Gastrocnemius medialis (tissue), 4 donors: ENCODE data around the gene ARPP19. TPM values are rescaled to one million over a fixed set of nuclear protein-coding genes. Genes with fewer than 3 reads are reported as not detected.
"Not testable (repeated sequence)": the region's sequence is repeated elsewhere in the genome, so short reads cannot be mapped to it uniquely, and the experiment has no call there.

Experiments used
- ATAC-seq, 2 donors: fragments of 150-250 bp; one replicate each; pipeline ENCODE4 v1.9.1; 2016
- DNase-seq, 2 donors: peaks; one replicate each; pipeline ENCODE4 v3.0.0-alpha.2; 2019
- H3K27ac ChIP-seq, 4 donors: fragments of 200-600 bp; sonication (generic); 1 replicate in 1 of 4; 2 replicates in 3 of 4; pipeline ENCODE4 v1.5.1; 2016 to 2018; ENCODE audit warnings: mild to moderate bottlenecking in 2 of 4, moderate library complexity in 1 of 4
- H3K27me3 ChIP-seq, 3 donors: fragments of 200-600 bp; sonication (generic) in 2 of 3; 1 replicate in 1 of 3; 2 replicates in 2 of 3; pipeline versions ENCODE4 v1.5.1 to v1.6.0; 2016 to 2019; ENCODE audit warnings: mild to moderate bottlenecking in 1 of 3, moderate library complexity in 1 of 3
- H3K36me3 ChIP-seq, 2 donors: fragments of 200-600 bp; sonication (generic) in 1 of 2; one replicate each; pipeline ENCODE4 v1.5.1; 2017 to 2018
- H3K4me1 ChIP-seq, 2 donors: fragments of 200-600 bp; sonication (generic) in 1 of 2; one replicate each; pipeline ENCODE4 v1.5.1; 2016 to 2017; ENCODE audit warnings: mild to moderate bottlenecking in 2 of 2
- H3K4me3 ChIP-seq, 4 donors: fragments of 200-600 bp; sonication (generic) in 3 of 4; 1 replicate in 1 of 4; 2 replicates in 3 of 4; pipeline ENCODE4 v1.5.1; 2016 to 2019; ENCODE audit warnings: mild to moderate bottlenecking in 2 of 4
- H3K9me3 ChIP-seq, 3 donors: fragments of 200-600 bp; sonication (generic) in 2 of 3; 1 replicate in 1 of 3; 2 replicates in 2 of 3; pipeline ENCODE4 v1.5.1; 2016 to 2019
- CTCF ChIP-seq, 5 experiments: fragments of 450-650 bp in 3 of 5; fragments of 200-600 bp in 2 of 5; sonication (generic) in 2 of 5; IDR thresholded peaks in 4 of 5; conservative IDR thresholded peaks in 1 of 5; 1 replicate in 4 of 5; 2 replicates in 1 of 5; pipeline ENCODE4 v1.5.1; 2016 to 2019; ENCODE audit warnings: antibody characterized with exemption in 5 of 5, mild to moderate bottlenecking in 3 of 5, moderate library complexity in 3 of 5
- POLR2A ChIP-seq, 2 donors: fragments of 450-650 bp; IDR thresholded peaks; one replicate each; pipeline ENCODE4 v1.6.1; 2017; ENCODE audit warnings: antibody characterized with exemption in 2 of 2, mild to moderate bottlenecking in 2 of 2, moderate library complexity in 2 of 2
- in situ Hi-C, 4 donors: fragments of 200-750 bp; cut with MboI; loops; one replicate each; pipeline versions ENCODE4 v1.15.0 to v1.8.0; 2017; ENCODE audit warnings: low sequenced_read_pairs in 4 of 4
- intact Hi-C: fragments of 100-400 bp; cut with DNase I; formaldehyde crosslinking; loops from one replicate; pipeline ENCODE4 v1.15.1; 2023; ENCODE audit warnings: low total_unique reads
- total RNA-seq, 4 donors: library from RNA; depleted of rRNA; stranded (reverse); fragments of >200 nt; gene quantifications; one replicate each; pipeline versions ENCODE4 v1.1.0 to v1.2.3, GENCODE V29; 2016

The ARPP19 gene
- total RNA-seq, 4 donors from 2014 or later, result 153 to 428 (median 207) TPM

- intact Hi-C loops, result no loop called here
These were observed 53.5 kb downstream of the ARPP19 start for GRCh38 chr15:52515343-52515742.

GRCh38 chr15:52514482-52514881 is 54.3 kb downstream of the ARPP19 start:
- Histone ChIP-seq H3K36me3 (no peaks in the 10 kb centered on the region), H3K4me3 (no peak overlapping the region), H3K27me3 (no peaks in the 10 kb centered on the region), H3K27ac (no peak overlapping the region), H3K4me1 (peaks cover 31 to 46% of the 10 kb centered on the region in 2 donors), H3K9me3 (no peaks in the 10 kb centered on the region)
- intact Hi-C loops (no loop called here), in situ Hi-C loops (no loop called here)
- no peak for DNase-seq
- TF ChIP-seq CTCF (IDR thresholded peaks at IDR 0.05 in 4 of 5, conservative IDR thresholded peaks at IDR 0.05 in 1 of 5) (no peak), POLR2A (IDR thresholded peaks at IDR 0.05) (no peak)
- ATAC-seq, result peak in 1 of 2 donors; percentile 62

More at GRCh38 chr15:52515343-52515742, 53.5 kb downstream of the ARPP19 start:
- H3K36me3 ChIP-seq, result no peaks in the 10 kb centered on the region
- peaks cover 31 to 45% of the 10 kb centered on the region in 2 donors for H3K4me1 ChIP-seq
- TF ChIP-seq CTCF (IDR thresholded peaks at IDR 0.05 in 4 of 5, conservative IDR thresholded peaks at IDR 0.05 in 1 of 5), result no peak
- TF ChIP-seq POLR2A (IDR thresholded peaks at IDR 0.05), result no peak
- ATAC-seq (no peak), DNase-seq (no peak)
- no peak overlapping the region for H3K4me3 ChIP-seq
- in situ Hi-C loops, result no loop called here
- H3K27ac ChIP-seq, result no peak overlapping the region
- H3K27me3 ChIP-seq, result no peaks in the 10 kb centered on the region
- no peaks in the 10 kb centered on the region for H3K9me3 ChIP-seq

- ATAC-seq, H3K36me3 ChIP-seq, H3K27ac ChIP-seq, H3K27me3 ChIP-seq, intact Hi-C loops, in situ Hi-C loops, DNase-seq, H3K9me3 ChIP-seq, H3K4me3 ChIP-seq: not testable (repeated sequence)
- peaks cover 38 to 58% of the 10 kb centered on the region in 2 donors for H3K4me1 ChIP-seq
These were observed 56.0 kb downstream of the ARPP19 start for GRCh38 chr15:52512869-52513268.

DNA sequence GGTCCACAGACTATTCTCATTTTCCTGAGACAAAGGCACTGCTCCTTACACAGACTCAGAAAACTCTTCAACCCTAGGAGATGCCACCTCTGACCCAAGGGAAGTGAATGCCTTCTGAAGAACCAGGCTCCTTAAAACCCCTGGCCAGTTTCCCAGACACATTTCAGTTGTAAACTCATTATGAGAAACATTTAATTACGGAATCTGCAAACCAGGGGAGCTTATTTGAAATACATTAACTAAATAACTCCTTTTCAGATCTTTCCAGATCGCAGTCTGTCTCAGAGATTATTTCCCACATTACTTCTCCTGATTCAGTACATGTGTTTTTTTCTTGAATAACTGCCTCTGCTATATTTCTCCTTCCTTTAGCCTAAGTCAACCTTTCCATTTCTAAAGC is 57.7 kb downstream of the ARPP19 start:
- H3K27me3 ChIP-seq, result no peaks in the 10 kb centered on the region
- in situ Hi-C loops, result no loop called here
- peaks cover 42 to 57% of the 10 kb centered on the region in 2 donors for H3K4me1 ChIP-seq
- DNase-seq (no peak), ATAC-seq (no peak)
- TF ChIP-seq CTCF (IDR thresholded peaks at IDR 0.05 in 4 of 5, conservative IDR thresholded peaks at IDR 0.05 in 1 of 5) (no peak), POLR2A (IDR thresholded peaks at IDR 0.05) (no peak)
- no peaks in the 10 kb centered on the region for H3K9me3 ChIP-seq
- H3K36me3 ChIP-seq, result no peaks in the 10 kb centered on the region
- intact Hi-C loops, result no loop called here
- H3K27ac ChIP-seq, result no peak overlapping the region
- no peak overlapping the region for H3K4me3 ChIP-seq

DNA sequence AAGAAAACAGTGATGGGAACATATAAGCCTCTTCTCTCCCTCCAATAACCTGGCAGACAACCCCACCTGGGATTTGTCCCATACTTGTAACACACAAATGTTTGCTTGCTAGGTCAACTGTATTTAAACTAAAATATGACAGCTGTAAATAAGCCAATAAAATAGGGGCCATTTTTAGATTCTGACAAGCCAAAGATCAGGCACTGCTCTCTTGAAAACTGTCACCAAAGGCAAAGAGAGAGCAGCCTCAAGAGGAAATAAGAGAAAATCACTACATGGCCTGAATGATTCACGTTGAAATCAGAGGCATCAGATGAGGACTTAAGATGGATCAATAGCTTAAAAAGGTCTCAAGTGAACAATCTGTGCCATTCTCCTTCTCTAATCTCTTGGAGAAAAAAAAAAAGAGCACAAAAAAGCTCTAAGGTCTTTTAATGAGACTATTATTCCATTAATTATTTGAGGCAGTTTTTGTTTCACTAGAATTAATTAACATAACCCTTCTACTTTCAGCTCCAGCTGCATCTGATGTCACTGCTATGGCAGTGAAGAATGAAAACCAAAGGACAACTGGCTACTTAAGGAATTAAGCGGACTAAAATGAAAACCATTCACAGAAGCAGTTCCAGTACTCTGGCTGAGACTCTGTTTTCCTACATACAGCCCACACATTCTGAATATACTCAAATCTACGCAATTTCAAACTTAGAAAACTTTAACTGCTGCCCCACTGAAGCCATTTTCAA is 59.2 kb downstream of the ARPP19 start:
- Histone ChIP-seq H3K27ac (peak overlapping the region in 2 of 4 donors; percentile 30 to 63), H3K36me3 (no peaks in the 10 kb centered on the region), H3K4me3 (no peak overlapping the region), H3K9me3 (no peaks in the 10 kb centered on the region), H3K27me3 (no peaks in the 10 kb centered on the region), H3K4me1 (peaks cover 39 to 55% of the 10 kb centered on the region in 2 donors)
- in situ Hi-C loops (no loop called here), intact Hi-C loops (loop anchor here (10.0 kb wide), 1 partner anchor 65 kb away; no protein-coding TSS in a partner anchor)
- DNase-seq, result no peak
- peak in 1 of 2 donors; percentile 70 for ATAC-seq
- TF ChIP-seq POLR2A (IDR thresholded peaks at IDR 0.05) (no peak), CTCF (IDR thresholded peaks at IDR 0.05 in 4 of 5, conservative IDR thresholded peaks at IDR 0.05 in 1 of 5) (no peak)
